ENCODE data around the gene SLC8A1.
A peak's percentile ranks its signal among the peaks of the same experiment; 100 is the strongest.

Gene SLC8A1

GRCh38 chr2:40448476-40449079 lies 3.3 kb downstream of the SLC8A1 start:
- DNase-seq (ENCODE audit: low read depth, low spot score) = no peak
- H3K4me3 ChIP-seq (ENCODE audit: low read depth, low read length) = no peak overlapping the region
- POLR2A ChIA-PET = interaction anchor here (1.6 to 3.1 kb wide), 2 partner anchors 14 to 45 kb away, joined by 8 to 13 read pairs; no protein-coding TSS in a partner anchor
- TF ChIP-seq CTCF (IDR thresholded peaks at IDR 0.05; ENCODE audit: insufficient read depth, low read length, missing control alignments) = peak; percentile 70
- CTCF ChIA-PET = interaction anchor here (0.8 to 4.9 kb wide), 19 partner anchors 10 to 500 kb away, joined by 3 to 41 read pairs (median 4); no protein-coding TSS in a partner anchor

- DNase-seq (ENCODE audit: low read depth, low spot score) = no peak
- POLR2A ChIA-PET = no interaction called here
- H3K4me3 ChIP-seq (ENCODE audit: low read depth, low read length) = no peak overlapping the region
- no peak for TF ChIP-seq CTCF (IDR thresholded peaks at IDR 0.05; ENCODE audit: insufficient read depth, low read length, missing control alignments)
- CTCF ChIA-PET = interaction anchor here (0.7 to 0.8 kb wide), 2 partner anchors 43 to 75 kb away, joined by 3 read pairs; no protein-coding TSS in a partner anchor
Measured at GRCh38 chr2:40445467-40445866, 6.4 kb downstream of the SLC8A1 start.

GRCh38 chr2:40440835-40441234 lies 11.1 kb downstream of the SLC8A1 start:
- H3K4me3 ChIP-seq (ENCODE audit: low read depth, low read length) = no peak overlapping the region
- TF ChIP-seq CTCF (IDR thresholded peaks at IDR 0.05; ENCODE audit: insufficient read depth, low read length, missing control alignments) = no peak
- CTCF ChIA-PET = interaction anchor here (0.5 to 1.0 kb wide), 2 partner anchors 11 to 320 kb away, joined by 3 to 5 read pairs; partner anchors contain the start of gene SLC8A1
- DNase-seq (ENCODE audit: low read depth, low spot score) = no peak
- POLR2A ChIA-PET = no interaction called here

- no peak for DNase-seq (ENCODE audit: low read depth, low spot score)
- CTCF ChIA-PET = interaction anchor here (4.1 kb wide), 1 partner anchor 10 kb away, joined by 41 read pairs; no protein-coding TSS in a partner anchor
- H3K4me3 ChIP-seq (ENCODE audit: low read depth, low read length) = no peak overlapping the region
- POLR2A ChIA-PET = interaction anchor here (0.9 kb wide), 1 partner anchor 12 kb away, joined by 5 read pairs; the partner anchor contains the start of gene SLC8A1
- TF ChIP-seq CTCF (IDR thresholded peaks at IDR 0.05; ENCODE audit: insufficient read depth, low read length, missing control alignments) = no peak
Measured at GRCh38 chr2:40439473-40439872, 12.4 kb downstream of the SLC8A1 start.

GRCh38 chr2:40436093-40436475 lies 15.8 kb downstream of the SLC8A1 start:
- H3K4me3 ChIP-seq (ENCODE audit: low read depth, low read length) = no peak overlapping the region
- TF ChIP-seq CTCF (IDR thresholded peaks at IDR 0.05; ENCODE audit: insufficient read depth, low read length, missing control alignments) = no peak
- CTCF ChIA-PET = interaction anchor here (1.5 to 1.6 kb wide), 2 partner anchors 11 to 523 kb away, joined by 3 read pairs; no protein-coding TSS in a partner anchor
- DNase-seq (ENCODE audit: low read depth, low spot score) = no peak
- POLR2A ChIA-PET = no interaction called here

- no peak for DNase-seq (ENCODE audit: low read depth, low spot score)
- H3K4me3 ChIP-seq (ENCODE audit: low read depth, low read length) = no peak overlapping the region
- ChIA-PET CTCF (interaction anchor here (1.5 to 1.6 kb wide), 2 partner anchors 12 to 522 kb away, joined by 3 read pairs; no protein-coding TSS in a partner anchor), POLR2A (interaction anchor here (0.6 to 1.5 kb wide), 3 partner anchors 8 to 32 kb away, joined by 3 to 13 read pairs (median 3); no protein-coding TSS in a partner anchor)
- TF ChIP-seq CTCF (IDR thresholded peaks at IDR 0.05; ENCODE audit: insufficient read depth, low read length, missing control alignments) = no peak
Measured at GRCh38 chr2:40435426-40436092, 16.3 kb downstream of the SLC8A1 start.
